Kidney tubule cell (primary cell): Measurements from ENCODE around the gene ZNF362.

ENCODE experiments used
- DNase-seq: peaks from one replicate; pipeline ENCODE4 v3.0.0-alpha.2; 2018; ENCODE audit warnings: low spot score

ZNF362 gene

GRCh38 chr1:33327587-33328325 is 71.5 kb downstream of the ZNF362 start:
- peak; percentile 91 for DNase-seq

DNA sequence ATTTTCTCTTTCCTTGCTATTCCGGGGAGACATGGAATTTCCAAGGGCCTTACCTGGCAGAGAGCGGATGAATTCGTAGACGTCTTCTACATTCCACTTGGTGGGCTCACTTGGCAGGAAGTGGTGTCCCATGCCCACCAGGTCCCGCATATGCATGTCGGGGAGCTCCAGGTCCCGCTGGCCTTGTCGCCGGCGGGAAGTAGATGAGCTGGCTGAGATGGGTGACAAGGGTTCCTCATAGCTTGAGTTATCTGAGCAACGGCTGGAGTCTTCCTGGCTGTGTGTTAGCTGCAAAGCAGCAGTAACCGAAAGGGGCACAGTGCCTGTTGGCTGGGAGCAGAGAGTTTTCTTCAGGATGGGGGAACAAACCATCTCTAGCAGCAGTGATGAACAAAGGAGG is 72.5 kb downstream of the ZNF362 start:
- no peak for DNase-seq

GRCh38 chr1:33329600-33330305 is 73.5 kb downstream of the ZNF362 start:
- DNase-seq: no peak

GRCh38 chr1:33330361-33330890 is 74.1 kb downstream of the ZNF362 start:
- no peak for DNase-seq

GRCh38 chr1:33330906-33331305 is 74.6 kb downstream of the ZNF362 start:
- DNase-seq: no peak

DNA sequence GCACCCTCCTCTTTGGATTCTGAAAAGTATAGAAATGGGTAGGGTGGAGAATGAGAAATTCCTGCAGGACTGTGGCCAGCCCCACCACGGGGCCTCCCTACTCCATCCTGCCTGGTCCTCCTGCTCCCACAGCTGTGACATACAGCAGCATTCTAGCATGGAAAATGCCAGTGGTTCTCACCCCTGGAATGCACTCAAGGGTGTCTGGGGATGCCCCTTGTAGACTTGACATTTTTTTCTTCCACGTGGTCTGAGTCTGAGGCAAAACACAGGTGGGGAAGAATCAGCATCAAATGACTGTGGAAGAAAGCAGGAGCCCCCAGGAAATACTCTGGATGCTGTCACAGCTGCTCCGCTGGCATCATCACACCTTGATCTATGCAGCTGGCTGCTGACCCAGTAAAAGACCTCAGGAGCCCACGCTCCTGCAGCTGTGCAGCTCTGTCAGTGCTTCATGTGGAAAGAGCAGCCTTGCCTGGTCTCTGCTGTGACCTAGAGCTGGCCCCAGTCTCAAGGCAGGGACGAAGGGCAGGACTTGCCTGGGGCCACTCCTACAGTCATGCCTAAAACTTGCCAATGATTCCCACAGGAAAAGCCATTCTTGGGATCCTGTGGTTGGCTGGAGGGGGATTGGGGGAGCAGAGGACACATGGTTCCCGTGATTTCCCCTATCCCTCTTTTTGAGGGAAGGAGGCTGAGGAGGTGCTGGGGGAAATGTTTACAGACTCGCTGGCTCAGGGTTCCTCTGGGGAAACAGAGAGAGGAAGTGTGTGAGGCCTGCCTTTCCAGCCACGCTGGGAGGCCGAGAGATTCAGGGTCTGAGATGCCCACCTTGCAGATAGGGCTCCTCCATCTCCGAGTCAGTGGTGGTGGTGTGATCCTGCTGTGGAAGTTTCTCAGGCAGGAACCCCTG is 75.4 kb downstream of the ZNF362 start:
- DNase-seq: peak; percentile 42

DNA sequence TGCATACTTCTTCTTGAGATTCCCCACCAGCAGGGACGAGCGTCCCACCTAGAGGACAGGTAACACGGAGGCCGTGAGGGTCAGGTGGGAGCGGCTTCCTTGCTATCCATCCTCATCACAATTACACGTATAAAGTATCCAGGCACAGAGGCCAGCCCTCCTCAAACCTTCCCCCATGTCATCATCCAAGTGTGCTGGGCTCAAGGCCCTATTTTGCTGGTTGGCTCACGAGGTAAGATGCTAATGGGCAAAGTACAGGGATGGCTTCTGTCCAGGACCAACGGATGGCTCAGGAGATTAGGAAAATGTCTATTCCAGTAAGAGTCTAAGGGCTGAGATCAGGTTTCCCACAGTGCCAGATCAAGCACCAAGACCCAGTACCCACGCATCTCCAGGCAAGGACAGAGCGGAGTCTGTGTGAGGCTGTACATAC is 76.1 kb downstream of the ZNF362 start:
- no peak for DNase-seq

DNA sequence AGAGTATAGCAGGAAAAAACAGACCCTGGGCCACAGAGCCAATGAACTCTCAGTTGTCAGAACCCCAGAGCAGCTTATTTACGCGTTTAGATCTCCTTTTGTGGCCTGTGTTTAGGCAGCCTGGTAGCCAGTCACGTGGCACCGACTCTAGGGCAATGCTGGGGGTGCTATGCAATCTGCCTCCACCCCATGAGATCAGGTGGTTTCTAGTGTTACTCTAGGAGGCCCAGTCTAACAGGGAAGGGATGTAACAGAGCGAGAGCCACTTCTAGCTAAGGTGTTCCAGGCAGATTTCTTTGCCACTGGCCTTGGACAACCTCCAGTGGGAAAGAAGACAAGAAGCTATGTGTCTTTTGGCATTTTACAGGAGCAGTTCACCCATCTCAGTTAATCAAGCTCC is 76.6 kb downstream of the ZNF362 start:
- no peak for DNase-seq

GRCh38 chr1:33334081-33334552 is 77.8 kb downstream of the ZNF362 start:
- DNase-seq: no peak

DNA sequence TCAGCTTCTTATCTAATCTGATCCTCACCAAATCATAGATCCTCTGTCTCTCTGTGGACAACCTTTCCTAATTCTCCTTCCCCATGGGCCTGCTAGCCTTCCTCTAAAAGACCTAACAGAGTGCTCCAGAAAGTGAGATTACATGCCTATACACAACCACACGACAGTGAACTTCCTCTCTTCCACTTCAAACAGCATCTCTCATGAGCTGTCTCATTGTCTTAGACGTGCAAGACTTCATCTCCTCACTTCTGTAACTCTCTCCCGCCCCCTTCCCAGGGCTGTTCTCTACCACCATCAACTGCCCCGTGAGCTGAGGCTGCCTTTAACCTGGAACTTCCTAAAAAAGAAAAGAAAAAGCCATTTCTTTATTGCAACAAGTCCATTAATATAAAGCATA is 78.7 kb downstream of the ZNF362 start:
- no peak for DNase-seq

GRCh38 chr1:33336580-33336979 is 80.3 kb downstream of the ZNF362 start:
- no peak for DNase-seq

DNA sequence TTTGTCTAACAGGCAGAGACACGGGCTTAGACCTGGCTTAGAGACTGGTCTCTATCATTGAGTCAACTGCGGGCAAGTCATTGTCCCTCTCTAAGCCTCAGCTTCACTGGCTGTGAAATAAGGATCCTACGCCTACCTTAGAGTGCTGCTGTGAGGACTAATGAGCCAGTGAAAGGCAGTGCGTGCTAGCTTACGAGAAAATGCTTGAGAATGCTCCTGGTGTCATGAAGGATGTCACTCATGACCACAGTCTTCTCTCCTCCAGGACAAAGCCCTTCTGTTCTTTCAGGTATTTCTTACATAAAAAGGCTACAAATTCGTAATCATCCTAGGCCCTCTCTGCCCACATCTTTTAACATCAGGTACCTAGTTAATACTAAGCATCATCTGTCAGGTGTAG is 81.1 kb downstream of the ZNF362 start:
- no peak for DNase-seq

DNA sequence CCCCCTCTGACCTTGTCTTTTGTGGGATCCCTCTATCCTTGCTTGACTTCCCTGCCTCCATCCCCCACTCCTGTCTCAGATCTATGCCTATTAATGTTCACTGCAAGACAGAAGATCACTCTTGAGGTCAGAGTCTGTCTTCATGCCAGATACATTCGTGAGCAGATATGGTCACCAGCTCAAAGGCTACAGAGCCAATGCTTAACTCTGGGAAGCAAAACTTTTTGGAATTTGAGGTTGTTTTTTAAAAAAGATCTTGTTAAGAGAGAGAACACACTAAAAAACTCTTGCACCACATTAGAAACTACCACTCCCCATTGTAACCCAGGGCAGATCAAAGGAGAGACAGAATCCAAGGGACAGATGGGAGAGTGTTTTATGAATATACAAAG is 81.8 kb downstream of the ZNF362 start:
- no peak for DNase-seq

DNA sequence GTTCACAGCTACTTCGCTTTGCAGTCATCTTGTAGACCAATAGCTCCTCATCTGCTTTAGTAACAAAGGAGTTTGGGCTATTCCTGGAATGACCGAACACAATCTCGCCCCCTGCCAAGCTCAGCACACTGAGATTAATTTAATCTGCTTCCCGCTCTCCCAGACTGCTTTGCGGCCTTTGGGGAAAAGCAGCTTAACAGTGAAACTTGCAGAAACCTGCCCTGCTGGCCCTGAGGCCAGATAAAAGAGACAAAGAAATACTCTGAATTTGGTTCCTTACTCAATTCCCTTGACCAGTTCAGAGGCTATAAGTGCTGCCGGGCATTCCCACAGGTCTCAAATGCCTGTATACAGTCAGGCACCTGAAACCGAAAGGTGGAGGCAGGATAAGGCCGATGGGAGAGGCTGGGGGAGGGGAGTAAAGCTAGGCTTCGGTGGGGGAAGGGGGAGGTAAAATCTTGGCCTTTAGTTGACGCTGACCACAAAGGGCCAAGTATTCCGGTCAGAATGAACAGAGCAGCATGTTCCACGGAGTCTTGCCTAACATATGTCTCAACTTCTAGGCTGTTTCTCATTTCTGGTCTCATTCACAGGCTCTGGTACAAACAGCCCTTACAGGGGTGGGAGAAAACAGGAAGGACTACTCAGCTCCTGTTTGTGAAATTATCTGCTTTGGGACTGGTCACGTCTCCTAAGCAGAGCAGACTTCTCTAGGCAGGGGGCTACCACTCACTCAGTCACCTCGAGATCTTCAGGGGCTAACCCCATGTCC is 82.3 kb downstream of the ZNF362 start:
- peak; percentile 55 for DNase-seq

GRCh38 chr1:33339413-33339812 is 83.1 kb downstream of the ZNF362 start:
- no peak for DNase-seq

GRCh38 chr1:33341190-33341589 is 84.9 kb downstream of the ZNF362 start:
- DNase-seq: peak; percentile 59

DNA sequence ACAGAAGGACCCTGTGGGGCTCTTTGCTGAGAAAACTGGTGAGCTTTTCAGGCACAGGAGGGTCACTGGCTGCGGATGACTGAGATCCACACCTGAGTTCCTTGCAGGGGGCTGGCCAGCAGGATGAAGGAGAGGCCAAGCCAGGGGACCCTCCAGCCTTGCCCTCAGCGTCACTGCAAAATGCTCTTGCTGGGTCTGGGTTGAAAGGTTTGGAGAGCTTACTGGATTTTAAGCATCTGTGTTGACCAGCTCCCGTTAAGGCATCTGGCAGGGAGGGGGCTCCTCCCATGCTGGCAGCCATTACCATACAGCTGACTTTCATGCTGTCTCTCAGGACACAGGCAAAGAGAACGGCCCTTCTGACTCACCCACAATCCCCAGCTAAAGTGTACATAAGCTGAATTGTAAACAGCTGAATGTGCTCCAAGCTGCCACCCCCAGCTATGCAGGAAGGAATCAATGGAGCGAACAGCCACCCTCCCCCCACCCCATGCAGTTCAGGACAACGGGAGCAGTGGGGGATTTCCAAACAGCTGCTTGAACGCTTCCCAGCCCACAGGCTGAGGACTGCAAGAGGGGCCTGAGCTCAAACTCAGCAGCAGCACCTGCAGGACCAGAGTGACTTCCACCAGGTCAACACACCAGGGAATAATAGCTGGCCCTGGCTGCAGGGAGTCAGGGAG is 85.9 kb downstream of the ZNF362 start:
- peak; percentile 98 for DNase-seq

- no peak for DNase-seq
Observed at GRCh38 chr1:33343539-33343938, 87.2 kb downstream of the ZNF362 start.

GRCh38 chr1:33344896-33345560 is 88.7 kb downstream of the ZNF362 start:
- no peak for DNase-seq

GRCh38 chr1:33346533-33346926 is 90.2 kb downstream of the ZNF362 start:
- no peak for DNase-seq
